CD14-positive monocyte (primary cell): ENCODE measurements around the gene RNF157. TPM values are rescaled to one million over a fixed set of nuclear protein-coding genes. Genes with fewer than 3 reads are reported as not detected.

Source experiments
- DNase-seq, 3 donors: peaks; one replicate each; pipeline ENCODE4 v3.0.0-alpha.2; 2011 to 2022
- H2AFZ ChIP-seq: 2 replicates; pipeline ENCODE4 v1.6.0; 2012; ENCODE audit warnings: mild to moderate bottlenecking, low read depth, low read length, inconsistent platforms; ENCODE audit not compliant: insufficient read depth, poor library complexity, severe bottlenecking
- H3K27ac ChIP-seq, 2 donors: 1 replicate in 1 of 2; 2 replicates in 1 of 2; pipeline ENCODE4 v1.5.1; 2012 to 2013; ENCODE audit warnings: low read length in 2 of 2, control low read depth in 1 of 2, inconsistent platforms in 1 of 2, low read depth in 1 of 2, mild to moderate bottlenecking in 1 of 2
- H3K27me3 ChIP-seq, 2 donors: one replicate each; pipeline versions ENCODE4 v1.6.0 to v1.6.1; 2011 to 2013; ENCODE audit warnings: low read length in 2 of 2; ENCODE audit not compliant: control insufficient read depth in 2 of 2, insufficient read depth in 2 of 2
- H3K36me3 ChIP-seq, 2 donors: replicated peaks in 1 of 2; 1 replicate in 1 of 2; 2 replicates in 1 of 2; pipeline versions ENCODE4 v1.5.1 to v1.6.1; 2012 to 2013; ENCODE audit warnings: low read length in 2 of 2, control low read depth in 1 of 2, inconsistent platforms in 1 of 2, mild to moderate bottlenecking in 1 of 2; ENCODE audit not compliant: insufficient read depth in 2 of 2, control insufficient read depth in 1 of 2
- H3K4me1 ChIP-seq, 2 donors: 1 replicate in 1 of 2; 2 replicates in 1 of 2; pipeline versions ENCODE4 v1.5.1 to v1.6.1; 2012 to 2013; ENCODE audit warnings: low read length in 2 of 2, control low read depth in 1 of 2, inconsistent platforms in 1 of 2, mild to moderate bottlenecking in 1 of 2, moderate library complexity in 1 of 2; ENCODE audit not compliant: insufficient read depth in 2 of 2, control insufficient read depth in 1 of 2
- H3K4me2 ChIP-seq: replicated peaks from 2 replicates; pipeline ENCODE3; 2012; ENCODE audit warnings: low read length, moderate library complexity, mild to moderate bottlenecking; ENCODE audit not compliant: poor library complexity, severe bottlenecking; ENCODE audit errors: extremely low read depth
- H3K4me3 ChIP-seq, 3 experiments: fragments of 200-600 bp in 1 of 3; sonication (generic) in 1 of 3; replicated peaks in 1 of 3; 1 replicate in 2 of 3; 2 replicates in 1 of 3; pipeline ENCODE4 v1.5.1; 2011 to 2013; ENCODE audit warnings: low read length in 3 of 3, mild to moderate bottlenecking in 3 of 3, control low read depth in 2 of 3, low read depth in 2 of 3, inconsistent platforms in 1 of 3, moderate library complexity in 1 of 3
- H3K79me2 ChIP-seq: 2 replicates; pipeline ENCODE4 v1.6.0; 2012; ENCODE audit warnings: mild to moderate bottlenecking, control low read depth, inconsistent platforms, low read length, moderate library complexity; ENCODE audit not compliant: insufficient read depth
- H3K9ac ChIP-seq: 2 replicates; pipeline ENCODE4 v1.6.0; 2017; ENCODE audit warnings: low read length, mild to moderate bottlenecking; ENCODE audit not compliant: insufficient read depth, poor library complexity, severe bottlenecking
- H3K9me3 ChIP-seq, 2 donors: replicated peaks in 1 of 2; 1 replicate in 1 of 2; 2 replicates in 1 of 2; pipeline versions ENCODE4 v1.5.1 to v1.6.1; 2012 to 2013; ENCODE audit warnings: low read length in 2 of 2, control low read depth in 1 of 2; ENCODE audit not compliant: control insufficient read depth in 1 of 2, insufficient read depth in 1 of 2
- H4K20me1 ChIP-seq: 2 replicates; pipeline ENCODE4 v1.6.0; 2012; ENCODE audit warnings: mild to moderate bottlenecking, low read length, control low read depth, moderate library complexity; ENCODE audit not compliant: insufficient read depth
- H3K27ac Mint-ChIP-seq, 7 donors: one replicate each; pipeline ENCODE4 v1.8.0; 2020; ENCODE audit warnings: mild to moderate bottlenecking in 7 of 7, mixed read lengths in 7 of 7, moderate library complexity in 6 of 7, inconsistent platforms in 2 of 7
- H3K27me3 Mint-ChIP-seq, 3 donors: one replicate each; pipeline ENCODE4 v1.8.0; 2021 to 2022; ENCODE audit warnings: low read depth in 3 of 3, mild to moderate bottlenecking in 3 of 3, mixed read lengths in 3 of 3, moderate library complexity in 3 of 3, inconsistent platforms in 1 of 3
- H3K36me3 Mint-ChIP-seq, 2 donors: one replicate each; pipeline ENCODE4 v1.8.0; 2020; ENCODE audit warnings: mixed read lengths in 2 of 2, inconsistent platforms in 1 of 2, mild to moderate bottlenecking in 1 of 2
- H3K4me1 Mint-ChIP-seq: one replicate; pipeline ENCODE4 v1.8.0; 2020; ENCODE audit warnings: mild to moderate bottlenecking, mixed read lengths
- H3K4me3 Mint-ChIP-seq, 2 donors: one replicate each; pipeline ENCODE4 v1.8.0; 2020; ENCODE audit warnings: mild to moderate bottlenecking in 2 of 2, mixed read lengths in 2 of 2, moderate library complexity in 1 of 2
- H3K9me3 Mint-ChIP-seq, 7 donors: one replicate each; pipeline ENCODE4 v1.8.0; 2020 to 2022; ENCODE audit warnings: mixed read lengths in 7 of 7, mild to moderate bottlenecking in 6 of 7, moderate library complexity in 6 of 7, inconsistent platforms in 2 of 7
- CTCF ChIP-seq: fragments of 200-600 bp; IDR thresholded peaks from one replicate; pipeline ENCODE4 v1.8.0; 2022; ENCODE audit warnings: antibody characterized with exemption, mild to moderate bottlenecking
- WGBS: methylation state at CpG from one replicate; pipeline ENCODE4 v1.1.5; 2013; ENCODE audit warnings: missing lambda C conversion rate; ENCODE audit not compliant: insufficient coverage; 5-methylcytosine and 5-hydroxymethylcytosine counted together
- intact Hi-C, 2 donors: fragments of 100-400 bp; cut with micrococcal nuclease; formaldehyde crosslinking; loops; one replicate each; pipeline versions ENCODE4 v1.15.0 to v1.15.1; 2023
- polyA plus RNA-seq, 3 donors: library from polyadenylated mRNA; depleted of rRNA in 1 of 3; unstranded in 2 of 3; stranded (reverse) in 1 of 3; fragments of 300-500 nt in 2 of 3; fragments of >200 nt in 1 of 3; fragmentation: Illumina TruSeq in 2 of 3; gene quantifications; 1 replicate in 2 of 3; 2 replicates in 1 of 3; pipeline ENCODE4 v1.2.3, GENCODE V29; 2012 to 2021

Gene RNF157
- polyA plus RNA-seq, 3 donors, result 0.03 TPM; not detected in 2

GRCh38 chr17:76262732-76263344 lies 22.5 kb upstream of the RNF157 start:
- DNase-seq, result peak; percentile 63 to 79 (median 71)
- Mint-ChIP-seq H3K9me3 (no peaks in the 10 kb centered on the region), H3K27ac (peak overlapping the region; percentile 40 to 93 (median 88)), H3K27me3 (peaks cover 0 to 6% (median 0%) of the 10 kb centered on the region in 3 donors), H3K4me1 (peaks cover 63% of the 10 kb centered on the region), H3K4me3 (peak overlapping the region; percentile 52 to 73), H3K36me3 (peaks cover 5 to 10% of the 10 kb centered on the region in 2 donors)
- intact Hi-C loops, result loop anchor here in 1 of 2 donors (10.0 kb wide), 2 partner anchors 472 to 488 kb away; partner anchors contain the start of genes MFSD11 and SRSF2
- no peaks in the 10 kb centered on the region for H3K36me3 ChIP-seq
- peak overlapping the region; percentile 34 for H2AFZ ChIP-seq
- peak overlapping the region; percentile 0 to 41 for H3K27ac ChIP-seq
- peak overlapping the region in 1 of 3 experiments; percentile 31 for H3K4me3 ChIP-seq
- H3K9ac ChIP-seq, result no peak overlapping the region
- H3K4me2 ChIP-seq, result peak overlapping the region; percentile 40
- peaks cover 61 to 68% of the 10 kb centered on the region in 2 donors for H3K4me1 ChIP-seq
- TF ChIP-seq CTCF, result no peak
- WGBS, result 22% methylated on average over 7 of the region's 9 CpGs
- no peaks in the 10 kb centered on the region for H3K9me3 ChIP-seq
- H3K79me2 ChIP-seq, result peaks cover 25% of the 10 kb centered on the region
- peaks cover 6% of the 10 kb centered on the region for H4K20me1 ChIP-seq
- H3K27me3 ChIP-seq, result no peaks in the 10 kb centered on the region

DNA sequence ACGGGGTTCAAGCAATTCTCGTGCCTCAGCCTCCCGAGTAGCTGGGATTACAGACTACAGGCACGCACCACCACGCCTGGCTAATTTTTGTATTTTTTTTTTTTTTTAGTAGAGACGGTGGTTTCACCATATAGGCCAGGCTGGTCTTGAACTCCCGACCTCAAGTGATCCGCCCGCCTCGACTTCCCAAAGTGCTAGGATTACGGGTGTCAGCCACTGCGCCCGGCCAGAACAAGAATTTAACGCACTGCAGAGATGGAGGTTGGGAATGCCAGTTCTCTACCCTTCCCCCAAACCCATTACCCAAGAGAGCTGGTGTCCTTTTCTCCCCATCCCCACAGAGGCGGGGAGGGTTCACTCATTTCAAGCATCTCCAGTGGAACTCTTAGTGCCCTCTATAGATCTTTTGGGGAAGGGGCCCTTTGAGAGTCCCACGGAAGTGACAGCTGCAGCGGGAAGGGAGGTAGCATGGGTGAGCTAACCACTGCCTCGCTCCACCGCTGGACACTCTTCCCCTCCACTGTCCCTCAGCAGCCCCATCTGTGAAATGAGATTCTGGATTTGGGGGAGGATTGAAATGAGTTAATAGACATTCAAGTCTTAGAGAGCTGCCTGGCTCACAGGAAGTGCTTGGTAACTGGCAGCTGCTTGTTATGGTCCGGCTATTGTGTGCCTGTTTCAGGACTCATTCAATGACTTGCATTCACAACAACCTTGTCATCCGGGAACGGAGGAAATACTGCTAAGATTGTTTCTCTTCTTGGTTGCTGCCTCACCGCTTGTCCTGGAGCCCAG lies 21.3 kb upstream of the RNF157 start:
- peaks cover 13% of the 10 kb centered on the region for H3K79me2 ChIP-seq
- H3K27me3 Mint-ChIP-seq, result peaks cover under 1 to 7% (median 1%) of the 10 kb centered on the region in 3 donors
- peaks cover 55% of the 10 kb centered on the region for H3K4me1 Mint-ChIP-seq
- H3K27ac Mint-ChIP-seq, result peak overlapping the region; percentile 79 to 93 (median 88)
- peak; percentile 53 to 69 (median 64) for DNase-seq
- no peaks in the 10 kb centered on the region for H3K36me3 ChIP-seq
- H3K9me3 Mint-ChIP-seq, result peaks cover 0 to 3% (median 0%) of the 10 kb centered on the region in 7 donors
- intact Hi-C loops, result loop anchor here in 1 of 2 donors (10.0 kb wide), 2 partner anchors 473 to 487 kb away; partner anchors contain the start of genes MFSD11 and SRSF2
- H3K4me2 ChIP-seq, result peak overlapping the region; percentile 34
- H3K9ac ChIP-seq, result peak overlapping the region; percentile 34
- 69% methylated on average over 7 of the region's 23 CpGs for WGBS
- H3K4me3 ChIP-seq, result peak overlapping the region in 1 of 3 experiments; percentile 36
- no peaks in the 10 kb centered on the region for H3K27me3 ChIP-seq
- TF ChIP-seq CTCF, result no peak
- peaks cover 49 to 56% of the 10 kb centered on the region in 2 donors for H3K4me1 ChIP-seq
- H3K9me3 ChIP-seq, result no peaks in the 10 kb centered on the region
- peak overlapping the region; percentile 49 for H2AFZ ChIP-seq
- H3K27ac ChIP-seq, result peak overlapping the region; percentile 19 to 56
- H4K20me1 ChIP-seq, result peaks cover under 1% of the 10 kb centered on the region
- H3K4me3 Mint-ChIP-seq, result peak overlapping the region; percentile 39 to 65
- H3K36me3 Mint-ChIP-seq, result peaks cover 1 to 2% of the 10 kb centered on the region in 2 donors
